ENCODE measurements around the gene SERTAD2. TPM values are rescaled to one million over a fixed set of nuclear protein-coding genes. Genes with fewer than 3 reads are reported as not detected.

Gene SERTAD2
- total RNA-seq, 1 donor from 2014 or later = 14.5 TPM

- Histone ChIP-seq H3K4me1 (no peaks in the 10 kb centered on the region), H3K27me3 (ENCODE audit: low read depth) (no peaks in the 10 kb centered on the region), H3K27ac (replicated peaks) (peak overlapping the region; percentile 9), H3K36me3 (no peaks in the 10 kb centered on the region), H3K4me3 (no peak overlapping the region), H3K9me3 (replicated peaks) (no peaks in the 10 kb centered on the region)
- no peak for DNase-seq
- intact Hi-C loops (cut with micrococcal nuclease) = no loop called here
- TF ChIP-seq CTCF (IDR thresholded peaks at IDR 0.05; ENCODE audit: borderline replicate concordance) = no peak
Measured at GRCh38 chr2:64679673-64680425, 26.1 kb upstream of the SERTAD2 start.

- Histone ChIP-seq H3K27me3 (ENCODE audit: low read depth) (no peaks in the 10 kb centered on the region), H3K36me3 (no peaks in the 10 kb centered on the region), H3K4me1 (no peaks in the 10 kb centered on the region), H3K9me3 (replicated peaks) (no peaks in the 10 kb centered on the region), H3K27ac (replicated peaks) (peak overlapping the region; percentile 9), H3K4me3 (no peak overlapping the region)
- no peak for TF ChIP-seq CTCF (IDR thresholded peaks at IDR 0.05; ENCODE audit: borderline replicate concordance)
- intact Hi-C loops (cut with micrococcal nuclease) = no loop called here
- DNase-seq = no peak
Measured at GRCh38 chr2:64678771-64679590, 25.3 kb upstream of the SERTAD2 start.

- no peak for TF ChIP-seq CTCF (IDR thresholded peaks at IDR 0.05; ENCODE audit: borderline replicate concordance)
- no peak overlapping the region for H3K27ac ChIP-seq (replicated peaks)
- no peaks in the 10 kb centered on the region for H3K4me1 ChIP-seq
- H3K9me3 ChIP-seq (replicated peaks) = no peaks in the 10 kb centered on the region
- no peaks in the 10 kb centered on the region for H3K27me3 ChIP-seq (ENCODE audit: low read depth)
- H3K4me3 ChIP-seq = no peak overlapping the region
- intact Hi-C loops (cut with micrococcal nuclease) = no loop called here
- DNase-seq = no peak
- no peaks in the 10 kb centered on the region for H3K36me3 ChIP-seq
Measured at GRCh38 chr2:64677530-64677929, 23.8 kb upstream of the SERTAD2 start.

GRCh38 chr2:64675860-64676259 is 22.1 kb upstream of the SERTAD2 start:
- no peak overlapping the region for H3K4me3 ChIP-seq
- no peaks in the 10 kb centered on the region for H3K9me3 ChIP-seq (replicated peaks)
- no peaks in the 10 kb centered on the region for H3K27me3 ChIP-seq (ENCODE audit: low read depth)
- H3K36me3 ChIP-seq = no peaks in the 10 kb centered on the region
- intact Hi-C loops (cut with micrococcal nuclease) = no loop called here
- no peak overlapping the region for H3K27ac ChIP-seq (replicated peaks)
- no peak for TF ChIP-seq CTCF (IDR thresholded peaks at IDR 0.05; ENCODE audit: borderline replicate concordance)
- H3K4me1 ChIP-seq = no peaks in the 10 kb centered on the region
- no peak for DNase-seq

- intact Hi-C loops (cut with micrococcal nuclease) = no loop called here
- no peak overlapping the region for H3K4me3 ChIP-seq
- no peaks in the 10 kb centered on the region for H3K9me3 ChIP-seq (replicated peaks)
- DNase-seq = no peak
- H3K27ac ChIP-seq (replicated peaks) = no peak overlapping the region
- no peaks in the 10 kb centered on the region for H3K27me3 ChIP-seq (ENCODE audit: low read depth)
- TF ChIP-seq CTCF (IDR thresholded peaks at IDR 0.05; ENCODE audit: borderline replicate concordance) = no peak
- no peaks in the 10 kb centered on the region for H3K36me3 ChIP-seq
- peaks cover 4% of the 10 kb centered on the region for H3K4me1 ChIP-seq
Measured at GRCh38 chr2:64672708-64673107, 19.0 kb upstream of the SERTAD2 start.

All from left ventricle myocardium inferior (tissue), 1 donor.